IMR-90 (cell line): Measurements from ENCODE around the gene TEPSIN. TPM values are rescaled to one million over a fixed set of nuclear protein-coding genes. Genes with fewer than 3 reads are reported as not detected.

Source experiments
- ATAC-seq: fragments of 200-7000 bp; cut with Tn5 transposase; 2 replicates; pipeline ENCODE4 v1.9.1; 2020; ENCODE audit warnings: low read depth, mild to moderate bottlenecking, moderate library complexity
- BruUV-seq: library from RNA; stranded (reverse); fragments of 400-500 nt; replicated peaks from 2 replicates; lab custom pipeline; 2021; lab: Mats Ljungman, UMichigan
- CTCF ChIA-PET: fragments of 300-600 bp; formaldehyde crosslinking; extraction: SDS; loops from one replicate; lab custom pipeline; 2021; ENCODE audit warnings: antibody characterized with exemption; lab: Yijun Ruan, JAX
- POLR2A ChIA-PET: fragments of 300-600 bp; sonication (Branson Sonifier 250); formaldehyde crosslinking; loops from one replicate; lab custom pipeline; 2022; ENCODE audit warnings: antibody characterized with exemption; ENCODE audit not compliant: unreplicated experiment; lab: Charles Lee
- DNase-seq: peaks from one replicate; pipeline ENCODE4 v3.0.0; 2013
- H2AFZ ChIP-seq: replicated peaks from 2 replicates; pipeline ENCODE3; 2013; ENCODE audit warnings: low read length, mild to moderate bottlenecking; ENCODE audit not compliant: poor library complexity
- H2AK5ac ChIP-seq: 2 replicates; pipeline ENCODE4 v1.6.1; 2013; ENCODE audit warnings: low read depth, low read length, inconsistent platforms
- H2AK9ac ChIP-seq: replicated peaks from 2 replicates; pipeline ENCODE3; 2013; ENCODE audit warnings: mild to moderate bottlenecking, low read depth, low read length, moderate library complexity; ENCODE audit not compliant: poor library complexity
- H2BK120ac ChIP-seq: 2 replicates; pipeline ENCODE4 v1.6.1; 2013; ENCODE audit warnings: low read depth, low read length, inconsistent platforms
- H2BK15ac ChIP-seq: 3 replicates; pipeline ENCODE4 v1.6.1; 2013; ENCODE audit warnings: low read depth, low read length, inconsistent platforms
- H2BK20ac ChIP-seq: 2 replicates; pipeline ENCODE4 v1.6.1; 2013; ENCODE audit warnings: low read depth, mild to moderate bottlenecking, inconsistent platforms, low read length, moderate library complexity
- H2BK5ac ChIP-seq: 2 replicates; pipeline ENCODE4 v1.6.1; 2013; ENCODE audit warnings: mild to moderate bottlenecking, low read depth, low read length, inconsistent platforms; ENCODE audit not compliant: poor library complexity, severe bottlenecking
- H3K14ac ChIP-seq: replicated peaks from 2 replicates; pipeline ENCODE4 v1.6.1; 2013; ENCODE audit warnings: low read depth, low read length, inconsistent platforms
- H3K18ac ChIP-seq: 2 replicates; pipeline ENCODE4 v1.6.1; 2013; ENCODE audit warnings: low read depth, low read length, control low read depth
- H3K23ac ChIP-seq: 2 replicates; pipeline ENCODE4 v1.6.1; 2013; ENCODE audit warnings: low read depth, low read length, inconsistent platforms
- H3K27ac ChIP-seq: 2 replicates; pipeline ENCODE4 v1.5.1; 2013; ENCODE audit warnings: mild to moderate bottlenecking, control low read depth, low read length; ENCODE audit not compliant: insufficient read depth
- H3K27me3 ChIP-seq: 2 replicates; pipeline ENCODE4 v1.6.1; 2013; ENCODE audit warnings: low read length; ENCODE audit not compliant: control insufficient read depth, insufficient read depth
- H3K36me3 ChIP-seq: 2 replicates; pipeline ENCODE4 v1.6.1; 2013; ENCODE audit warnings: low read length, mixed read lengths; ENCODE audit not compliant: control insufficient read depth, insufficient read depth
- H3K4ac ChIP-seq: 2 replicates; pipeline ENCODE4 v1.6.1; 2013; ENCODE audit warnings: low read depth, low read length, inconsistent platforms
- H3K4me1 ChIP-seq: 2 replicates; pipeline ENCODE4 v1.6.1; 2013; ENCODE audit warnings: low read length, mixed read lengths; ENCODE audit not compliant: control insufficient read depth, insufficient read depth
- H3K4me2 ChIP-seq: 2 replicates; pipeline ENCODE4 v1.6.1; 2013; ENCODE audit warnings: low read depth, mild to moderate bottlenecking, control low read depth, low read length, moderate library complexity
- H3K4me3 ChIP-seq: 2 replicates; pipeline ENCODE4 v1.5.1; 2013; ENCODE audit warnings: low read depth, mild to moderate bottlenecking, control low read depth, low read length, moderate library complexity; ENCODE audit not compliant: insufficient read depth
- H3K56ac ChIP-seq: 2 replicates; pipeline ENCODE4 v1.6.1; 2013; ENCODE audit warnings: low read length, inconsistent platforms; ENCODE audit not compliant: insufficient read depth; ENCODE audit errors: extremely low read depth
- H3K79me1 ChIP-seq, 2 experiments: 2 replicates each; pipeline ENCODE4 v1.6.1; 2013; ENCODE audit warnings: low read length in 2 of 2, inconsistent platforms in 1 of 2, low read depth in 1 of 2
- H3K9ac ChIP-seq: 2 replicates; pipeline ENCODE4 v1.6.1; 2013; ENCODE audit warnings: low read depth, low read length, control low read depth
- H3K9me1 ChIP-seq: 2 replicates; pipeline ENCODE4 v1.6.1; 2013; ENCODE audit warnings: low read length, inconsistent platforms; ENCODE audit not compliant: insufficient read depth
- H3K9me3 ChIP-seq: 2 replicates; pipeline ENCODE4 v1.6.1; 2013; ENCODE audit warnings: low read length; ENCODE audit not compliant: control insufficient read depth, insufficient read depth
- H4K20me1 ChIP-seq: 2 replicates; pipeline ENCODE4 v1.6.1; 2013; ENCODE audit warnings: low read length, inconsistent platforms; ENCODE audit not compliant: insufficient read depth
- H4K5ac ChIP-seq: 2 replicates; pipeline ENCODE4 v1.6.1; 2013; ENCODE audit warnings: mild to moderate bottlenecking, low read depth, low read length, control low read depth
- H4K8ac ChIP-seq, 2 experiments: 2 replicates each; pipeline ENCODE4 v1.6.1; 2013; ENCODE audit warnings: low read depth in 2 of 2, low read length in 2 of 2, control low read depth in 1 of 2, inconsistent platforms in 1 of 2
- H4K91ac ChIP-seq: 2 replicates; pipeline ENCODE4 v1.6.1; 2013; ENCODE audit warnings: low read depth, low read length, inconsistent platforms; ENCODE audit not compliant: insufficient read depth
- CEBPB ChIP-seq: IDR thresholded peaks from 2 replicates; pipeline ENCODE4 v1.6.1; 2012; ENCODE audit warnings: low read depth, low read length, improper control_type of control experiment
- CHD1 ChIP-seq: IDR thresholded peaks from 2 replicates; pipeline ENCODE4 v1.6.1; 2012; ENCODE audit warnings: low read depth, low read length, improper control_type of control experiment
- FOS ChIP-seq: fragments of 150-350 bp; IDR thresholded peaks from 2 replicates; pipeline ENCODE4 v1.6.1; 2016; ENCODE audit warnings: low read depth, low read length
- MAFK ChIP-seq: IDR thresholded peaks from 2 replicates; pipeline ENCODE4 v1.6.1; 2012; ENCODE audit warnings: low read depth, low read length, improper control_type of control experiment
- MXI1 ChIP-seq: IDR thresholded peaks from 2 replicates; pipeline ENCODE4 v1.6.1; 2012; ENCODE audit warnings: low read depth, mild to moderate bottlenecking, low read length, moderate library complexity, borderline replicate concordance
- NFE2L2 ChIP-seq: fragments of 150-350 bp; IDR thresholded peaks from 2 replicates; pipeline ENCODE4 v1.6.1; 2016; ENCODE audit warnings: low read depth, mild to moderate bottlenecking, low read length
- POLR2A ChIP-seq: IDR thresholded peaks from 2 replicates; pipeline ENCODE4 v1.6.1; 2012; ENCODE audit warnings: mild to moderate bottlenecking, low read depth, low read length
- RFX5 ChIP-seq: IDR thresholded peaks from 2 replicates; pipeline ENCODE4 v1.8.0; 2012; ENCODE audit warnings: low read depth, mild to moderate bottlenecking, low read length, moderate library complexity
- SMC3 ChIP-seq: fragments of 150-350 bp; IDR thresholded peaks from 2 replicates; pipeline ENCODE4 v1.6.1; 2016; ENCODE audit warnings: low read depth, mild to moderate bottlenecking, antibody characterized with exemption, low read length, moderate library complexity
- WGBS, 2 experiments: methylation state at CpG; one replicate each; pipeline versions ENCODE4 v1.1.5 to v1.1.7; 2013; ENCODE audit warnings: missing lambda C conversion rate in 2 of 2; ENCODE audit not compliant: insufficient read length in 1 of 2; ENCODE audit errors: extremely low coverage in 2 of 2; 5-methylcytosine and 5-hydroxymethylcytosine counted together
- dilution Hi-C: fragments of 300-500 bp; cut with HindIII; formaldehyde crosslinking; loops from one replicate; pipeline ENCODE4 v1.14.3; 2018; ENCODE audit warnings: low sequenced_read_pairs; ENCODE audit not compliant: unreplicated experiment
- in situ Hi-C: fragments of 300-500 bp; cut with MboI; formaldehyde crosslinking; loops from 3 replicates; pipeline ENCODE4 v1.14.3; 2019; ENCODE audit warnings: low sequenced_read_pairs, inconsistent platforms, mixed read lengths
- intact Hi-C: fragments of 100-400 bp; cut with micrococcal nuclease; formaldehyde crosslinking; loops from 2 replicates; pipeline ENCODE4 v1.10.0; 2022
- polyA plus RNA-seq, 3 experiments: library from polyadenylated mRNA; depleted of rRNA; stranded (reverse); fragments of >200 nt; gene quantifications; 2 replicates each; pipeline ENCODE4 v1.2.3, GENCODE V29; 2012; ENCODE audit warnings: low replicate concordance in 1 of 3
- total RNA-seq: library from RNA; depleted of rRNA; stranded (reverse); fragments of >200 nt; gene quantifications from 2 replicates; pipeline ENCODE4 v1.2.3, GENCODE V29; 2012

Gene TEPSIN
- total and polyA plus RNA-seq, 2 of the 4 experiments (the other 2 are of a cell fraction) = 3.2 to 28.1 TPM

DNA sequence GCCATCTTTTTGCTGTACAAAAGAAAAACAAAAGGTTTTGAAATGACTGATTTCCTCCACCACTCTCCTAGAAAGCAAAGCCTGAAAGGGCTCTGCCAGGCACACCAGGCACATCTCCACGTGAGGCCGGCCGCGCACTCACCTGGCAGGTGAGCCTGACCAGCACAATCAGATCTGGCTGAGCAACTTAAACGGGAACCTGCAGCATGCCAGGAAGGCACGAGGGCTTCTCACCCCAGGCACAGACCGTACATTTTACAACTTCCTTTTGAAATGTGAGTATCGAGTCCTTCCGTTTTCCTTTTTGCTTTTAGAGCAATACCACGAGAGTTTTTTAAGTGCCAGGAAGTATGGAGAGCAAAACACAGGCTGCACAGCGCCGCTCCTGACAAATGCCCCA, 33.8 kb upstream of the TEPSIN start:
- no peaks in the 10 kb centered on the region for H3K9me3 ChIP-seq
- no peak for TF ChIP-seq RFX5
- TF ChIP-seq SMC3 = no peak
- TF ChIP-seq CEBPB = no peak
- no peak for TF ChIP-seq CHD1
- TF ChIP-seq POLR2A = no peak
- TF ChIP-seq MXI1 = no peak
- no peak for TF ChIP-seq NFE2L2
- TF ChIP-seq MAFK = no peak
- no peak for TF ChIP-seq FOS
- no TSS peak for BruUV-seq
- no peak overlapping the region for H4K8ac ChIP-seq
- peaks cover 5% of the 10 kb centered on the region; the same call in 1 of the 2 replicates for H3K9me1 ChIP-seq
- no peak overlapping the region for H2AK5ac ChIP-seq
- ATAC-seq (no peak), DNase-seq (no peak)
- H2AK9ac ChIP-seq = no peak overlapping the region
- H3K36me3 ChIP-seq = peaks cover 66% of the 10 kb centered on the region
- H3K9ac ChIP-seq = no peak overlapping the region
- no peak overlapping the region for H3K4me2 ChIP-seq
- H2BK20ac ChIP-seq = no peak overlapping the region
- no peak overlapping the region for H2AFZ ChIP-seq
- H3K4me3 ChIP-seq = no peak overlapping the region
- no peak overlapping the region for H3K4ac ChIP-seq
- no peak overlapping the region for H2BK120ac ChIP-seq
- ChIA-PET CTCF (no interaction called here), POLR2A (no interaction called here)
- H4K91ac ChIP-seq = no peak overlapping the region
- H3K56ac ChIP-seq = no peak overlapping the region
- peaks cover 0 to 21% of the 10 kb centered on the region in 2 experiments; a peak in 3 of 4 replicates for H3K79me1 ChIP-seq
- 95% methylated on average over 10 of the region's 12 CpGs; no CpG with 5 or more reads in 1 of the 2 experiments for WGBS, 2 experiments
- dilution Hi-C loops = no loop called here
- no peak overlapping the region for H3K23ac ChIP-seq
- H2BK15ac ChIP-seq = no peak overlapping the region
- no peaks in the 10 kb centered on the region for H3K27me3 ChIP-seq
- H4K5ac ChIP-seq = no peak overlapping the region
- no peak overlapping the region for H3K18ac ChIP-seq
- H3K27ac ChIP-seq = no peak overlapping the region
- H2BK5ac ChIP-seq = no peak overlapping the region
- intact Hi-C loops = no loop called here
- H3K14ac ChIP-seq = no peak overlapping the region
- peaks cover 11% of the 10 kb centered on the region for H4K20me1 ChIP-seq
- H3K4me1 ChIP-seq = peaks cover 8% of the 10 kb centered on the region
- in situ Hi-C loops = no loop called here
